Measurements from ENCODE around the gene SELL.

- TF ChIP-seq POLR2AphosphoS5 (IDR thresholded peaks at IDR 0.05) (no peak), EP300 (IDR thresholded peaks at IDR 0.05) (no peak), POLR2A (IDR thresholded peaks at IDR 0.05) (no peak)
- TF ChIP-seq, protein P1, sequence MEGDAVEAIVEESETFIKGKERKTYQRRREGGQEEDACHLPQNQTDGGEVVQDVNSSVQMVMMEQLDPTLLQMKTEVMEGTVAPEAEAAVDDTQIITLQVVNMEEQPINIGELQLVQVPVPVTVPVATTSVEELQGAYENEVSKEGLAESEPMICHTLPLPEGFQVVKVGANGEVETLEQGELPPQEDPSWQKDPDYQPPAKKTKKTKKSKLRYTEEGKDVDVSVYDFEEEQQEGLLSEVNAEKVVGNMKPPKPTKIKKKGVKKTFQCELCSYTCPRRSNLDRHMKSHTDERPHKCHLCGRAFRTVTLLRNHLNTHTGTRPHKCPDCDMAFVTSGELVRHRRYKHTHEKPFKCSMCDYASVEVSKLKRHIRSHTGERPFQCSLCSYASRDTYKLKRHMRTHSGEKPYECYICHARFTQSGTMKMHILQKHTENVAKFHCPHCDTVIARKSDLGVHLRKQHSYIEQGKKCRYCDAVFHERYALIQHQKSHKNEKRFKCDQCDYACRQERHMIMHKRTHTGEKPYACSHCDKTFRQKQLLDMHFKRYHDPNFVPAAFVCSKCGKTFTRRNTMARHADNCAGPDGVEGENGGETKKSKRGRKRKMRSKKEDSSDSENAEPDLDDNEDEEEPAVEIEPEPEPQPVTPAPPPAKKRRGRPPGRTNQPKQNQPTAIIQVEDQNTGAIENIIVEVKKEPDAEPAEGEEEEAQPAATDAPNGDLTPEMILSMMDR (IDR thresholded peaks at IDR 0.05), result no peak
Observed at GRCh38 chr1:169676001-169676400, 35.4 kb downstream of the SELL start.

Data from sigmoid colon (tissue), 4 donors.